ENCODE measurements around the gene NKAIN2.

DNA sequence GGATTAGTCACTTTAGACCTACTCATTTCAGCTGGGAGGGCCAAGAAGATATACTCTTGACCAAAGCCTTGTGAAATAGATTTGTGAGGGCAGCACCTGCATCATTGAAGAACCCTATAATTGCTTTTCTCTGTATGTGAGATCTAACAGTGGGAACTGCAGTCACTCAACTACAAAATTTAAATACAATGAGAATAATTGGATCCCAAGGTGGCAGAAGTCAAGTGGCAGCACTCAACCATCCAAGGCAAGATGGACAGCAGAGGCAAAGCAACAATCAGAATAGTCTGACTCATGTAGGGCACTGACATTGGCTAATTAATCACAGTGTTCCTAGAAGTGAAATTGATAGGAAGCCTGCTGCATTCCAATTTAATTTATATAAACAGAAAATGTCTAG, 8.9 kb upstream of the NKAIN2 start:
- TF ChIP-seq RBM22 (IDR thresholded peaks at IDR 0.05; ENCODE audit: low read depth, low read length, poor library complexity, severe bottlenecking) (no peak), STAG1 (CRISPR knock-in tag; IDR thresholded peaks at IDR 0.05; ENCODE audit: borderline replicate concordance) (no peak), NFIC (IDR thresholded peaks at IDR 0.05) (no peak)
- TF ChIP-seq, protein P1, sequence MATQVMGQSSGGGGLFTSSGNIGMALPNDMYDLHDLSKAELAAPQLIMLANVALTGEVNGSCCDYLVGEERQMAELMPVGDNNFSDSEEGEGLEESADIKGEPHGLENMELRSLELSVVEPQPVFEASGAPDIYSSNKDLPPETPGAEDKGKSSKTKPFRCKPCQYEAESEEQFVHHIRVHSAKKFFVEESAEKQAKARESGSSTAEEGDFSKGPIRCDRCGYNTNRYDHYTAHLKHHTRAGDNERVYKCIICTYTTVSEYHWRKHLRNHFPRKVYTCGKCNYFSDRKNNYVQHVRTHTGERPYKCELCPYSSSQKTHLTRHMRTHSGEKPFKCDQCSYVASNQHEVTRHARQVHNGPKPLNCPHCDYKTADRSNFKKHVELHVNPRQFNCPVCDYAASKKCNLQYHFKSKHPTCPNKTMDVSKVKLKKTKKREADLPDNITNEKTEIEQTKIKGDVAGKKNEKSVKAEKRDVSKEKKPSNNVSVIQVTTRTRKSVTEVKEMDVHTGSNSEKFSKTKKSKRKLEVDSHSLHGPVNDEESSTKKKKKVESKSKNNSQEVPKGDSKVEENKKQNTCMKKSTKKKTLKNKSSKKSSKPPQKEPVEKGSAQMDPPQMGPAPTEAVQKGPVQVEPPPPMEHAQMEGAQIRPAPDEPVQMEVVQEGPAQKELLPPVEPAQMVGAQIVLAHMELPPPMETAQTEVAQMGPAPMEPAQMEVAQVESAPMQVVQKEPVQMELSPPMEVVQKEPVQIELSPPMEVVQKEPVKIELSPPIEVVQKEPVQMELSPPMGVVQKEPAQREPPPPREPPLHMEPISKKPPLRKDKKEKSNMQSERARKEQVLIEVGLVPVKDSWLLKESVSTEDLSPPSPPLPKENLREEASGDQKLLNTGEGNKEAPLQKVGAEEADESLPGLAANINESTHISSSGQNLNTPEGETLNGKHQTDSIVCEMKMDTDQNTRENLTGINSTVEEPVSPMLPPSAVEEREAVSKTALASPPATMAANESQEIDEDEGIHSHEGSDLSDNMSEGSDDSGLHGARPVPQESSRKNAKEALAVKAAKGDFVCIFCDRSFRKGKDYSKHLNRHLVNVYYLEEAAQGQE (IDR thresholded peaks at IDR 0.05; ENCODE audit: borderline replicate concordance) = no peak
- TF ChIP-seq, protein P1 (CRISPR knock-in tag; IDR thresholded peaks at IDR 0.05; ENCODE audit: low read depth) = no peak
